NCI-H187 treated with DMSO at 0.1 percent for 48 hours (cell line): ENCODE measurements around the gene ZC3H11A.
"Not testable (repeated sequence)": the region's sequence is repeated elsewhere in the genome, so short reads cannot be mapped to it uniquely, and the experiment has no call there.

Source experiments
- DNase-seq: peaks from one replicate; lab custom pipeline; 2025; lab: John Stamatoyannopoulos, UW

ZC3H11A gene

GRCh38 chr1:203795441-203796235 lies at the start of gene ZC3H11A, which contains the start of gene ZBED6:
ZC3H11A (plus strand) TSS chr1:203795623; CDS start chr1:203817071, 21,448 bp downstream.
ZBED6 (plus strand) TSS chr1:203795623; CDS start chr1:203797523, 1,900 bp downstream.
- DNase-seq = peak; percentile 99

DNA sequence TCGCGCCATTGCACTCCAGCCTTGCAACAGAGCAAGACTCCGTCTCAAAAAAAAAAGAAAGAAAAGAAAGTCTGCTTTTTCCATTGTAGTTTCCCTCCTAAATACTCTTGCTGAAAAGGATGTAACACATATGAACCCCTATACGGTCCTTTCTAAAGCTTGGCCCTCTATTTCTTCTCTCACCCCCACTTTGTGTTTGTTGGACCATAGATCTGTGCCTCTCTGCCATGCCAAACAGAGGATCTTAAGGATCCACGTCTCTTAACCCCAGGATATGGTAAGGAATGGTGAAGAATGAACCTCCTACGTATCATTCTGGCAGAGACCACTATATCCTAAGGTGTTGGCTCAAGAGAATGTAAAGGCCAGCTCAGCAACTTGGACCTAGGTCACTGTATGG lies 49.1 kb upstream of the ZC3H11A start:
- no peak for DNase-seq

- no peak for DNase-seq
Measured at GRCh38 chr1:203751051-203751450, 44.4 kb upstream of the ZC3H11A start.

DNA sequence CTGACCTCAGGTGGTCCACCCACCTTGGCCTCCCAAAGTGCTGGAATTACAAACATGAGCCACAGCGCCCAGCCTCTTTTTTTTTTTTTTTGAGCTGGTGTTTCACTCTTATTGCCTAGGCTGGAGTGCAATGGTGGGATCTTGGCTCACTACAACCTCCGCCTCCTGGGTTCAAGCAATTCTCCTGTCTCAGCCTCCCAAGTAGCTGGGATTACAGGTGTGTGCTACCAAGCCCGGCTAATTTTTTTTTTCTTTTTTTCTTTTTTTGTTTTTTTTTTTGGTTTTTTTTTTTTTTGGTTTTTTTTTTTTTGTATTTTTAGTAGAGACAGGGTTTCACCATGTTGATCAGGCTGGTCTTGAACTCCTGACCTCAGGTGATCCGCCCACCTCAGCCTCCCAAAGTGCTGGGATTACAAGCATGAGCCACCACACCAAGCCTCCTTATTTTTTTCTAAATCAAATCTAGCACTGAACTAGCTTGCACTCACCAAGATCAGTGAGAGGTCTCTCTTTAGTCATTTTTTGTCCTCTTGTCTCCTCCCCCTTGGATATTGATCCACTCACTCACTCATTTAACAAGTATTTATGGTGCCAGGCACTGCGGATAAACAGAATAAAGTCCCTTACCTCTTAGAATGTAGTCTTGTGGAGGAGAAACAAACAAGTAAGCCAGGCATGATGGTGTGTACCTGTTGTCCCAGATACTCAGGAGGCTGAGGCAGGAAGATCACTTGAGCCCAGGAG lies 43.6 kb upstream of the ZC3H11A start:
- DNase-seq = not testable (repeated sequence)

- no peak for DNase-seq
Measured at GRCh38 chr1:203754455-203754864, 41.0 kb upstream of the ZC3H11A start.

DNA sequence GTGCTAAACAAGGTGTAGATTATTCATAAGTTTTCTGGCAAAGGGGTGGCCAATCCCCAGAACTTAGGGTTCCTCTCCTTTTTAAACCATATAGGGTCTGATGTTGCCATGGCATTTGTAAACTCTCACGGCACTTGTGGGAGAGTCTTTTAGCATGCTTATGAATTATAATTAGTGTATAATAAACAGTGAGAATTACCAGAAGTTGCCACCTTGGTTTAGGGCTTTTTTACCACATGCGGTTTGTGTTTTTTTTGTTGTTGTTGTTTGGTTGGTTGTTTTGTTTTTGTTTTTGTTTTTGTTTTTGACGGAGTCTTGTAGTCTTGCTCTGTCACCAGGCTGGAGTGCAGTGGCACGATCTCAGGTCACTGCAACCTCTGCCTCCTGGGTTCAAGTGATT lies 39.4 kb upstream of the ZC3H11A start:
- DNase-seq = no peak

- DNase-seq = not testable (repeated sequence)
Measured at GRCh38 chr1:203758749-203759148, 36.7 kb upstream of the ZC3H11A start.

DNA sequence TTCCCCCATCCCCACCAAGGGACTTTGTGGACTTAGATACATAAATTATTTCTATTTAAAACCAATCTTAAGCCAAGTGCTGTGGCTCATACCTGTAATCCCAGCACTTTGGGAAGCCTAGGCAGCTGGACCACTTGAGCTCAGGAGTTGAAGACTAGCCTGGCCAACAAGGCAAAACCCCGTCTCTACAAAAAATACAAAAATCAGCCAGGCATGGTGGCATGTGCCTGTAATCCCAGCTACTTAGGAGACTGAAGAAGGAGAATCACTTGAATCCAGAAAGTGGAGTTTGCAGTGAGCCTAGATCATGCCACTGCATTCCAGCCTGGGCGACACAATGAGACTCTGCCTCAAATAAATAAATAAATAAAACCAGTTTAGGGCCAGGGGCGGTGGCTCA lies 34.9 kb upstream of the ZC3H11A start:
- no peak for DNase-seq

DNA sequence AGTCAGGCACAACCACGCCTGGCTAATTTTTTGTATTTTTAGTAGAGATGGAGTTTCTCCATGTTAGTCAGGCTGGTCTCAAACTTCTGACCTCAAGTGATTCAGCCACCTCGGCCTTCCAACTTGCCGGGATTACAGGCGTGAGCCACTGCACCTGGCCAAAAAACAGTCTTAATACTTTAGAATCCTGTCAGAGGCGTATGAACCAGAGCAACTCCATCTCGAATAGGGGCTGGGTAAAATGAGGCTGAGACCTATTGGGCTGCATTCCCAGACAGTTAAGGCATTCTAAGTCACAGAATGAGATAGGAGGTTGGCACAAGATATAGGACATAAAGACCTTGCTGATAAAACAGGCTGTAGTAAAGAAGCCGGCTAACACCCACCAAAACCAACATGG lies 33.5 kb upstream of the ZC3H11A start:
- not testable (repeated sequence) for DNase-seq

DNA sequence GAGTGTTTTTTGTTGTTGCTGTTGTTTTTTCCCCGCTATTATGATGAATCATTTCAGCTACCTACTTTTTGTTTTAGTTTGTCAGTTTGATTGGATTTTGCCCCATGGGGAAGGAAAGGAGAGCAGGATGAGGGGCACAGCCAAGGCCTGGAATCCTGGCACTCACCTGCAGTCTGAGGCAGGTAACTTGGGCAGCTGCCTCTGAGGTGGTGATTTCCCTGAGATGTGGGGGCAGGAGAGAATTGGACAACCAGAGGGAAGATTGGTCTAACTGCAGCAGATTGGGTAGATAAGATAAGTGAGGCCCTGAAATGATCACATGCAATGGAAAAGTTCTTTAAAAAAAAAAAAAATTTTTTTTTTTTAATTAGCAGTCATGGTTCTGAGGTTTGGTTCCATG lies 31.9 kb upstream of the ZC3H11A start:
- no peak for DNase-seq

DNA sequence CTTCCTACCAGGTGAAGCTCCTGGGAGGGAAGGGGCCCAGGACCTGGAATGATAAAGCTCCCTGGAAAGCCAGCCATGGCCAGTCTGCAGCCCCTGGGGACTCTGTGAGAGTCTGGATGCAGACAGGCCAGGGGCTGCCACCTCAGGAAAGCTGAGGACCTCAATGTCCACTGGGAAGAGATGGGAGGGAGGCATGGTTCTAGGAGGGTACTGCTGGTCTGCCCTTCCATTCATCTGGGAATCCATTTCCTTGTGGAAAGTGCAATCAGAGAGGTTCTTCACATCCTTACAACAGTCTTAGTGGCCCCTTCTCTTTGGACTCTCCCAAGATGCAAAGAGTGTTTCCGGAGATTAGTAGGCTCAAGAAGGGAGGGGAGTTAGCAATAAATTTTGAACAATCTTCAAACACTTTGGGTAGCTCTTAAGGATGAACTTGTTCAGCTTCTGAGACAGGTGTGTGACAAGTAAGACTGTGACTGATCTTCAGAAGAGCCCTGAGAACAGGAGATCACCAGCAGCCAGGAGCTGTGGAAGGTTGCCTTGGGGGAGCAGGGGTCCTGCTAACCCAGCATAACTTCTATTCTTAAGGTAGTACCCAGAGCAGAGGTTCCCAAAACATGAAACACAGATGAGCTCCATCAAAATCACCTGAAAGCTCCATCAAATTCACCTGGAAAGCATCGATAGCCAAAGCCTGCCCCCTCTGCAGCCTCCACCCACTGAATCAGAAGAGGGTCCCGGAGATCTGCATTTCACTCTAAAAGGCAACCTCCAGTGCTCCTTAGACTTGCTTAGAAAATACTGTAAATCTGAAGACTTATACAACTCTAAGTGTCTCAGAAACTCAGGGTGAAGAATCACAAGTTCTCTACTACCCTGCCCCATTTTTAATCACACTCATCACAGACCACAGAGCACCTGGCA lies 31.1 kb upstream of the ZC3H11A start:
- no peak for DNase-seq

DNA sequence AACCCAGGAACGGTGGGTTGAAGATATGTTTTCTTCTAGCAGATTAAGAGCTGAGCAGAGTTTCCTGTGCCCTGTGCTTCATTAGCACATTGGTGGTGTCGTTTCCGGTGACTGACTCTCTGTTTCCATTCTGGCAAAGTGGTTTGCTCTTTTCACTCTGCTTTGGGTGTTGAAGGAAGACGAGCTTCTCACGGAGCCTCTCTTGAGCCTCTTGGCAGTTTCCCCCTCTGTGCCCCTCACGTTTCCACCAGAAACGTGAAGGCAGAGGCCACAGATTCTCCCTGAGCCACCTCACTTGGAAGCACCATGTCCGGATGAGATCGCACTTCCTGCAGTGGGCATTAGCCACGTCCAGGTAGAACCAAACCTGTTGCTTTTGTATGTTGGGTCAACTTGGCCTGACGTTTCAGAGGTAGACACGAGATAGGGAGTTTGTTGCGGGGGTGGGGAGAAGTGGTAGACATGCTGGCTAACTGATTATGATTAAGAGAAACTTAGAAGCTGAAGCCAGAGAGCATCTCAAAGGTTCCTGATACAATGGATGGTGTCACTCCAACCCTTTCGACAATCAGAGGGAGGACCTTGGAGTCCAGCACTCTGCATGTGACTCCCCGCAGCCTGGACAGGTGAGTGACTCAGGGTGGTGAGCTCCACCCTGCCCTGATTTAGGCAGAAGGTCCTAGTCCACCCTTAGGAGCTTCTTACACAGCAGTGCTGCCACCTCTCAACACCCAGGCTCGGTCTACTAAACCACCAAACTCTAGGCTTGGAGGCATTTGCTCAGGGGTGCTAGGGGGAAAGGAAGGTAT lies 30.2 kb upstream of the ZC3H11A start, which contains the start of gene LAX1:
TSS of gene LAX1 (plus strand) at position 155 of the 809 bp plus-strand sequence. CDS start at position 538, 383 bp downstream.
- DNase-seq = no peak

GRCh38 chr1:203768256-203768655 lies 27.2 kb upstream of the ZC3H11A start:
- no peak for DNase-seq

- no peak for DNase-seq
Measured at GRCh38 chr1:203769505-203770343, 25.7 kb upstream of the ZC3H11A start.

GRCh38 chr1:203771901-203772301 lies 23.5 kb upstream of the ZC3H11A start:
- no peak for DNase-seq

DNA sequence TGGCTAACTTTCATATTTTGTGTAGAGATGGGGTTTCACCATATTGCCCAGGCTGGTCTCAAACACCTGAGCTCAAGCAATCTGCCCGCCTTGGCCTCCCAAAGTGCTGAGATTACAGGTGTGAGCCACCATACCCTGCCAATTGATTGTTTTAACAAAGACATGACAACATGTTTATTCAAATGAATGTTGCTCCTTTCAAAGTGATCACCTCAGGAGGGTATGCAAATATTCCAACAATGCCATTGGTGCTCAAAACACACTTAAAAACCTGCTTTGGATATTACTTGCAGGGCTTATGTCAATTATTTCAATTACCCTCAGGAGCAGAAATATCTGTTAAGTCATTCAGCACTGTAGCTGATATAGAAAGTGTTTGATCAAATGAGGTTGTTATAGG lies 22.6 kb upstream of the ZC3H11A start:
- no peak for DNase-seq

DNA sequence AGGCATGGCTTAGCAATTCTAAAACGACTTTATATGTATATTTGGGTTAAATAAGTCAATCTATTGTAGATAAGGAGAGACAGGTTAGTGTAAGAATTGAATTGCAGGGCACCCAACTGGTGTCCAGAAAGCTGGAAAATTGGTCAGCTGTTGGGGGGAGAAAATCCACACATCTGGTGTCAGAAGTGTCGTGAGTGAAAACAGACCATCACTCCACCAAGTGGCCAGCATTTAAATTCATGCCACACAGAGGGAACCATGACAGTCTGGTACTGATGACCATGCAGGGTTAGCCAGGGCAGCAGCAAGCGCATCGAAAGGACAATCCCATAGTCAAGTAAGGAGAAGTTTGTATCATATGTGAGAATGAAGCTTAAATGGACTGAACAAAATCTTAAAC lies 18.8 kb upstream of the ZC3H11A start:
- no peak for DNase-seq

DNA sequence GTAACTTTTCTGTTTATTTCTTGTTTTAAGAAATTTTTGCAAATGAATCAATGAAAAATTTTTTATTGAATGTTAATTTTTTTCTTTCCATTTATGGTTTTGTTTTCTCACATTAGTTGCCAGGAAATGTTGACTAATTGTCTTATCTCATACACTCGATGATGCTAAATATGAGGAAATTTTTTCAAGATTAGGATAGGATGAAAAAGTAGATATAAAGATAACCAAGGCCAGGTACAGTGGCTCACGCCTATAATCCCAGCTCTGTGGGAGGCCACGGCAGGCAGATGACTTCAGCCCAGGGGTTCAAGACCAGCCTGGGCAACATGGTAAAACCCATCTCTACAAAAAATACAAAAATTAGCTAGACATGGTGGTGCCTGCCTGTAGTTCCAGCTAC lies 17.8 kb upstream of the ZC3H11A start:
- DNase-seq = no peak

DNA sequence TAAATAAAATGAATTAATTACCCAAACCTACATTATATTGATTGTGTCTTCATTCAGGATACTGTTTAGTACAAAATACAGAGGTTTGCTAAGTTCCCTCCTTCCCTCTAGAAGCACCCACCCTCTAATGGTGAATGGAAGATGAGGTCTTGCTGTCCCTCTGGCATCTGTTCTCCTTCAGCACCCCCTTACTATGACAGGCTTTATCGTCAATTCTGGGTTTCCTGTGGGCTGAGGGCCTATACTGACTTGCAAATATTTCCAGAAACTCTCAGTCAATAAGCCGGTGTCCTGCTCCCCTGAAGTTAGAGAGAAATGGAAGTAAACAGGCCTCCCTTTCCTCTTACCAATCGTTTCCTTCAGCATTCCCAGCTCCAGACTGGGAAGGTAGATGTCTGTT lies 17.3 kb upstream of the ZC3H11A start:
- DNase-seq = no peak

DNA sequence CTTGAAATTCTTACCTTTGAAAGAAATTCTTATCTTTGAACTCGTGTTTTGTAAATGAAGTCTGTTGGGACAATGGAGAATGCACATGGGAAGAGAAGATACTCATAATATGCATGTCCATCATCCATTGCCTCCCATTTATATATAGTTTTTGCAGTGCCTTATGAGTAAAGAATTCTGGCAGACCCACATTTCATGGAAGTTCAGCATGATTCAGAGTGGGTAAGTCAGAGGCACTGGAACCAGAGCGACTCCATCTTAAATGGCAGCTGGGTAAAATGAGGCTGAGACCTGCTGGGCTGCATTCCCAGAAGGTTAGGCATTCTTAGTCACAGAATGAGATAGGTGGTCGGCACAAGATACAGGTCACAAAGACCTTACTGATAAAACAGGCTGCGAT lies 16.6 kb upstream of the ZC3H11A start:
- no peak for DNase-seq
